CD8-positive, alpha-beta memory T cell (primary cell): ENCODE results near the gene ALG6. TPM values are rescaled to one million over a fixed set of nuclear protein-coding genes. Genes with fewer than 3 reads are reported as not detected.
"Not testable (repeated sequence)": the region's sequence is repeated elsewhere in the genome, so short reads cannot be mapped to it uniquely, and the experiment has no call there.

Experiments used
- CTCF ChIA-PET: fragments of 350-600 bp; sonication (Branson Sonifier 250); formaldehyde crosslinking; loops from one replicate; lab custom pipeline; 2021; ENCODE audit warnings: antibody characterized with exemption; lab: Charles Lee
- POLR2A ChIA-PET: fragments of 350-600 bp; sonication (Branson Sonifier 250); formaldehyde crosslinking; loops from one replicate; lab custom pipeline; 2021; ENCODE audit warnings: antibody characterized with exemption; lab: Charles Lee
- DNase-seq, 5 donors: peaks; one replicate each; pipeline versions ENCODE4 v3.0.0 to v3.0.0-alpha.2; 2020 to 2022; ENCODE audit warnings: mixed read lengths in 1 of 5
- H3K27ac ChIP-seq: one replicate; pipeline ENCODE4 v1.7.0; 2013; ENCODE audit warnings: low read depth, mild to moderate bottlenecking, low read length, moderate library complexity
- H3K27me3 ChIP-seq: 2 replicates; pipeline ENCODE4 v1.7.0; 2013; ENCODE audit warnings: low read length, mild to moderate bottlenecking; ENCODE audit not compliant: insufficient read depth, poor library complexity, severe bottlenecking
- H3K36me3 ChIP-seq: 2 replicates; pipeline ENCODE4 v1.7.0; 2013; ENCODE audit warnings: mild to moderate bottlenecking, low read length, moderate library complexity; ENCODE audit not compliant: insufficient read depth
- H3K4me1 ChIP-seq: 2 replicates; pipeline ENCODE4 v1.7.0; 2013; ENCODE audit warnings: mild to moderate bottlenecking, low read length, moderate library complexity; ENCODE audit not compliant: insufficient read depth
- H3K4me3 ChIP-seq: 2 replicates; pipeline ENCODE4 v1.7.0; 2013; ENCODE audit warnings: mild to moderate bottlenecking, low read length
- H3K9me3 ChIP-seq: 2 replicates; pipeline ENCODE4 v1.7.0; 2013; ENCODE audit warnings: mild to moderate bottlenecking, low read length
- H3K27ac Mint-ChIP-seq, 8 donors: one replicate each; pipeline ENCODE4 v1.8.0; 2020 to 2021; ENCODE audit warnings: mixed read lengths in 8 of 8, mild to moderate bottlenecking in 6 of 8, inconsistent platforms in 3 of 8, moderate library complexity in 3 of 8
- H3K27me3 Mint-ChIP-seq, 2 donors: one replicate each; pipeline ENCODE4 v1.8.0; 2020 to 2021; ENCODE audit warnings: mixed read lengths in 2 of 2, mild to moderate bottlenecking in 1 of 2, moderate library complexity in 1 of 2
- H3K36me3 Mint-ChIP-seq, 3 donors: one replicate each; pipeline ENCODE4 v1.8.0; 2020 to 2021; ENCODE audit warnings: mixed read lengths in 3 of 3, inconsistent platforms in 1 of 3, mild to moderate bottlenecking in 1 of 3
- H3K4me1 Mint-ChIP-seq, 3 donors: one replicate each; pipeline ENCODE4 v1.8.0; 2020 to 2021; ENCODE audit warnings: mixed read lengths in 3 of 3, inconsistent platforms in 1 of 3, mild to moderate bottlenecking in 1 of 3
- H3K4me3 Mint-ChIP-seq, 7 donors: one replicate each; pipeline ENCODE4 v1.8.0; 2020 to 2021; ENCODE audit warnings: mixed read lengths in 7 of 7, mild to moderate bottlenecking in 6 of 7, moderate library complexity in 4 of 7, inconsistent platforms in 2 of 7
- H3K9me3 Mint-ChIP-seq, 5 donors: one replicate each; pipeline ENCODE4 v1.8.0; 2020 to 2022; ENCODE audit warnings: mixed read lengths in 5 of 5, mild to moderate bottlenecking in 3 of 5, moderate library complexity in 2 of 5, inconsistent platforms in 1 of 5
- polyA plus RNA-seq: library from polyadenylated mRNA; unstranded; fragments of 300-500 nt; fragmentation: Illumina TruSeq; gene quantifications from one replicate; pipeline ENCODE4 v1.2.3, GENCODE V29; 2021
- total RNA-seq, 2 experiments: library from RNA; stranded (reverse); gene quantifications; one replicate each; pipeline ENCODE4 v1.2.3, GENCODE V29; 2021

Gene ALG6
- total and polyA plus RNA-seq, 3 experiments from 2014 or later: 21.2 to 25.6 (median 24.6) TPM

GRCh38 chr1:63405987-63406386 is 38.6 kb downstream of the ALG6 start:
- Mint-ChIP-seq H3K27ac (no peak overlapping the region), H3K4me1 (peaks cover 0 to 3% (median 0%) of the 10 kb centered on the region in 3 donors), H3K4me3 (no peak overlapping the region), H3K36me3 (peaks cover 18 to 54% (median 28%) of the 10 kb centered on the region in 3 donors), H3K27me3 (no peaks in the 10 kb centered on the region), H3K9me3 (no peaks in the 10 kb centered on the region)
- Histone ChIP-seq H3K27ac (no peak overlapping the region), H3K27me3 (no peaks in the 10 kb centered on the region), H3K36me3 (no peaks in the 10 kb centered on the region), H3K4me3 (no peak overlapping the region), H3K9me3 (no peaks in the 10 kb centered on the region), H3K4me1 (no peaks in the 10 kb centered on the region)
- POLR2A ChIA-PET: no interaction called here
- no peak for DNase-seq
- CTCF ChIA-PET: no interaction called here

- DNase-seq: no peak
- H3K9me3 Mint-ChIP-seq: no peaks in the 10 kb centered on the region
- ChIA-PET POLR2A (no interaction called here), CTCF (no interaction called here)
- Histone ChIP-seq H3K36me3 (no peaks in the 10 kb centered on the region), H3K9me3 (no peaks in the 10 kb centered on the region), H3K4me1 (no peaks in the 10 kb centered on the region), H3K4me3 (no peak overlapping the region), H3K27ac (no peak overlapping the region), H3K27me3 (no peaks in the 10 kb centered on the region)
- H3K4me3 Mint-ChIP-seq: no peak overlapping the region
- H3K27ac Mint-ChIP-seq: no peak overlapping the region
- H3K4me1 Mint-ChIP-seq: peaks cover 0 to 3% (median 0%) of the 10 kb centered on the region in 3 donors
- H3K27me3 Mint-ChIP-seq: no peaks in the 10 kb centered on the region
- peaks cover 24 to 58% (median 31%) of the 10 kb centered on the region in 3 donors for H3K36me3 Mint-ChIP-seq
These were observed 39.6 kb downstream of the ALG6 start for GRCh38 chr1:63407002-63407401.

GRCh38 chr1:63408331-63408730 is 40.9 kb downstream of the ALG6 start:
- Histone ChIP-seq H3K9me3 (no peaks in the 10 kb centered on the region), H3K27me3 (no peaks in the 10 kb centered on the region), H3K36me3 (no peaks in the 10 kb centered on the region), H3K4me3 (no peak overlapping the region), H3K27ac (no peak overlapping the region), H3K4me1 (no peaks in the 10 kb centered on the region)
- Mint-ChIP-seq H3K36me3 (peaks cover 25 to 61% (median 36%) of the 10 kb centered on the region in 3 donors), H3K9me3 (no peaks in the 10 kb centered on the region), H3K27ac (no peak overlapping the region), H3K4me1 (peaks cover 0 to 3% (median 0%) of the 10 kb centered on the region in 3 donors), H3K4me3 (no peak overlapping the region), H3K27me3 (no peaks in the 10 kb centered on the region)
- DNase-seq: no peak
- ChIA-PET POLR2A (no interaction called here), CTCF (no interaction called here)

- Histone ChIP-seq H3K27me3 (no peaks in the 10 kb centered on the region), H3K27ac (no peak overlapping the region), H3K4me1 (no peaks in the 10 kb centered on the region), H3K4me3 (no peak overlapping the region), H3K9me3 (no peaks in the 10 kb centered on the region), H3K36me3 (no peaks in the 10 kb centered on the region)
- Mint-ChIP-seq H3K36me3 (peaks cover 24 to 56% (median 30%) of the 10 kb centered on the region in 3 donors), H3K4me1 (no peaks in the 10 kb centered on the region), H3K4me3 (no peak overlapping the region), H3K9me3 (no peaks in the 10 kb centered on the region), H3K27me3 (no peaks in the 10 kb centered on the region), H3K27ac (no peak overlapping the region)
- ChIA-PET CTCF (no interaction called here), POLR2A (no interaction called here)
- DNase-seq: no peak
These were observed 43.6 kb downstream of the ALG6 start for GRCh38 chr1:63411066-63411465.

- ChIA-PET POLR2A (no interaction called here), CTCF (no interaction called here)
- Mint-ChIP-seq H3K4me3 (no peak overlapping the region), H3K36me3 (peaks cover 30 to 59% (median 32%) of the 10 kb centered on the region in 3 donors), H3K27ac (no peak overlapping the region), H3K9me3 (no peaks in the 10 kb centered on the region), H3K27me3 (no peaks in the 10 kb centered on the region), H3K4me1 (no peaks in the 10 kb centered on the region)
- H3K4me1 ChIP-seq: no peaks in the 10 kb centered on the region
- H3K27ac ChIP-seq: no peak overlapping the region
- DNase-seq: no peak
- no peaks in the 10 kb centered on the region for H3K27me3 ChIP-seq
- no peak overlapping the region for H3K4me3 ChIP-seq
- H3K36me3 ChIP-seq: no peaks in the 10 kb centered on the region
- H3K9me3 ChIP-seq: no peaks in the 10 kb centered on the region
These were observed 46.0 kb downstream of the ALG6 start for GRCh38 chr1:63413394-63413793.

- Histone ChIP-seq H3K9me3 (no peaks in the 10 kb centered on the region), H3K27ac (no peak overlapping the region), H3K36me3 (no peaks in the 10 kb centered on the region), H3K4me3 (no peak overlapping the region), H3K27me3 (no peaks in the 10 kb centered on the region), H3K4me1 (no peaks in the 10 kb centered on the region)
- no peak for DNase-seq
- Mint-ChIP-seq H3K4me1 (no peaks in the 10 kb centered on the region), H3K36me3 (peaks cover 32 to 57% (median 34%) of the 10 kb centered on the region in 3 donors), H3K27ac (no peak overlapping the region), H3K9me3 (no peaks in the 10 kb centered on the region), H3K4me3 (no peak overlapping the region), H3K27me3 (no peaks in the 10 kb centered on the region)
- CTCF ChIA-PET: no interaction called here
- POLR2A ChIA-PET: no interaction called here
These were observed 47.4 kb downstream of the ALG6 start for GRCh38 chr1:63414691-63415365.

GRCh38 chr1:63418101-63418500 is 50.7 kb downstream of the ALG6 start:
- POLR2A ChIA-PET: no interaction called here

GRCh38 chr1:63420746-63421145 is 53.3 kb downstream of the ALG6 start:
- H3K27me3 ChIP-seq, POLR2A ChIA-PET, H3K27ac ChIP-seq, H3K4me3 ChIP-seq, H3K9me3 Mint-ChIP-seq, H3K4me3 Mint-ChIP-seq, H3K4me1 ChIP-seq, H3K4me1 Mint-ChIP-seq, H3K27me3 Mint-ChIP-seq, H3K27ac Mint-ChIP-seq, CTCF ChIA-PET, H3K9me3 ChIP-seq, DNase-seq, H3K36me3 ChIP-seq: not testable (repeated sequence)
- H3K36me3 Mint-ChIP-seq: peaks cover 22 to 48% (median 39%) of the 10 kb centered on the region in 3 donors

More at GRCh38 chr1:63418101-63418500, 50.7 kb downstream of the ALG6 start:
- Mint-ChIP-seq H3K4me1 (no peaks in the 10 kb centered on the region), H3K4me3 (no peak overlapping the region), H3K27ac (no peak overlapping the region), H3K36me3 (peaks cover 24 to 59% (median 43%) of the 10 kb centered on the region in 3 donors), H3K9me3 (no peaks in the 10 kb centered on the region), H3K27me3 (no peaks in the 10 kb centered on the region)
- Histone ChIP-seq H3K4me3 (no peak overlapping the region), H3K4me1 (no peaks in the 10 kb centered on the region), H3K27me3 (no peaks in the 10 kb centered on the region), H3K36me3 (no peaks in the 10 kb centered on the region), H3K9me3 (no peaks in the 10 kb centered on the region), H3K27ac (no peak overlapping the region)
- DNase-seq: no peak
- CTCF ChIA-PET: no interaction called here
